ENCODE results near the gene OTOP3.
A peak's percentile ranks its signal among the peaks of the same experiment; 100 is the strongest.
"Not testable (repeated sequence)": the region's sequence is repeated elsewhere in the genome, so short reads cannot be mapped to it uniquely, and the experiment has no call there.

Gene OTOP3

GRCh38 chr17:74962622-74963394 lies 27.1 kb downstream of the OTOP3 start:
- peak in 1 of 2 experiments; percentile 9 for DNase-seq

GRCh38 chr17:74963656-74964055 lies 28.0 kb downstream of the OTOP3 start:
- no peak for DNase-seq

GRCh38 chr17:74964246-74964761 lies 28.6 kb downstream of the OTOP3 start:
- DNase-seq, result no peak

GRCh38 chr17:74964988-74965622 lies 29.4 kb downstream of the OTOP3 start:
- DNase-seq, result no peak

- DNase-seq, result no peak
Observed at GRCh38 chr17:74968361-74968780, 32.7 kb downstream of the OTOP3 start.

GRCh38 chr17:74969501-74969900 lies 33.8 kb downstream of the OTOP3 start:
- DNase-seq, result not testable (repeated sequence)

GRCh38 chr17:74970395-74970794 lies 34.7 kb downstream of the OTOP3 start:
- DNase-seq, result no peak

- no peak for DNase-seq
Observed at GRCh38 chr17:74971069-74971841, 35.6 kb downstream of the OTOP3 start.

GRCh38 chr17:74971842-74972106 lies 36.1 kb downstream of the OTOP3 start:
- DNase-seq, result no peak

- peak in 1 of 2 experiments; percentile 63 for DNase-seq
Observed at GRCh38 chr17:74972107-74972972, 36.6 kb downstream of the OTOP3 start, which contains the start of gene HID1. Gene HID1, minus strand, starts transcription at chr17:74972759. Its CDS starts 103 bp downstream, at chr17:74972656.

GRCh38 chr17:74972973-74973328 lies 37.3 kb downstream of the OTOP3 start:
- DNase-seq, result no peak

- DNase-seq, result no peak
Observed at GRCh38 chr17:74975943-74976342, 40.2 kb downstream of the OTOP3 start.

GRCh38 chr17:74977802-74978201 lies 42.1 kb downstream of the OTOP3 start:
- no peak for DNase-seq

GRCh38 chr17:74978240-74978639 lies 42.5 kb downstream of the OTOP3 start:
- no peak for DNase-seq

GRCh38 chr17:74979408-74980146 lies 43.9 kb downstream of the OTOP3 start:
- no peak for DNase-seq

GRCh38 chr17:74981318-74981978 lies 45.8 kb downstream of the OTOP3 start:
- DNase-seq, result no peak

GRCh38 chr17:74981979-74982662 lies 46.4 kb downstream of the OTOP3 start:
- DNase-seq, result peak in 1 of 2 experiments; percentile 87

GRCh38 chr17:74982663-74983313 lies 47.1 kb downstream of the OTOP3 start:
- not testable (repeated sequence) for DNase-seq

GRCh38 chr17:74986206-74986576 lies 50.5 kb downstream of the OTOP3 start:
- DNase-seq, result no peak

- DNase-seq, result peak; percentile 85 to 96
Observed at GRCh38 chr17:74987418-74987908, 51.8 kb downstream of the OTOP3 start, which contains the start of gene CDR2L. Gene CDR2L, plus strand, starts transcription at chr17:74987632. Its CDS starts 412 bp downstream, at chr17:74988044.

Measured in NCI-H446 (cell line).